ENCODE results near the gene STAT2. TPM values are rescaled to one million over a fixed set of nuclear protein-coding genes. Genes with fewer than 3 reads are reported as not detected.

Gene STAT2
- total and polyA plus RNA-seq, 9 of the 15 experiments (the other 6 are each of a cell fraction or from before 2014, with no cell fraction given): 15.5 to 46.9 (median 40.1) TPM

- TF ChIP-seq ZNF518B (CRISPR knock-in tag; IDR thresholded peaks at IDR 0.05): no peak
- no peak for TF ChIP-seq MECOM (CRISPR knock-in tag; IDR thresholded peaks at IDR 0.05)
- TF ChIP-seq MTA3 (IDR thresholded peaks at IDR 0.05; ENCODE audit: borderline replicate concordance): peak; percentile 28; the same call in 1 of the 2 replicates
- TF ChIP-seq RBM22 (IDR thresholded peaks at IDR 0.05; ENCODE audit: low read depth, low read length, poor library complexity, severe bottlenecking): peak; percentile 77
- TF ChIP-seq POU5F1 (IDR thresholded peaks at IDR 0.05; ENCODE audit: borderline replicate concordance, low read depth, low read length, partially characterized antibody): peak; percentile 7
- no peak for TF ChIP-seq HNRNPH1 (optimal IDR thresholded peaks at IDR 0.05; ENCODE audit: low read depth, low read length)
- TF ChIP-seq ZNF408 (CRISPR knock-in tag; IDR thresholded peaks at IDR 0.05; ENCODE audit: low read depth): no peak
- TF ChIP-seq NCOA4 (IDR thresholded peaks at IDR 0.05; ENCODE audit: partially characterized antibody): no peak
- peak; percentile 97 for TF ChIP-seq CREB3L1 (IDR thresholded peaks at IDR 0.05; ENCODE audit: borderline replicate concordance, low read depth)
- TF ChIP-seq E2F8 (IDR thresholded peaks at IDR 0.05; ENCODE audit: low read depth, partially characterized antibody): no peak
- TF ChIP-seq MEIS2 (IDR thresholded peaks at IDR 0.05; ENCODE audit: partially characterized antibody): peak; percentile 77
- TF ChIP-seq CBFA2T3 (IDR thresholded peaks at IDR 0.05): no peak
- TF ChIP-seq SNAPC5 (CRISPR knock-in tag; IDR thresholded peaks at IDR 0.05): no peak
- no peak for TF ChIP-seq PHB2 (IDR thresholded peaks at IDR 0.05; ENCODE audit: low read depth)
- TF ChIP-seq TRIM28 (IDR thresholded peaks at IDR 0.05): no peak; the same call in 1 of the 2 replicates
- no peak for TF ChIP-seq ZFP1 (CRISPR knock-in tag; IDR thresholded peaks at IDR 0.05)
- TF ChIP-seq ZNF3 (CRISPR knock-in tag; IDR thresholded peaks at IDR 0.05): no peak
- 0 out of 2 replicates have a peak, but pooled peaks have one; percentile 18 for TF ChIP-seq STAG1 (CRISPR knock-in tag; IDR thresholded peaks at IDR 0.05; ENCODE audit: borderline replicate concordance)
- no peak for TF ChIP-seq MXD1 (CRISPR knock-in tag; IDR thresholded peaks at IDR 0.05; ENCODE audit: borderline replicate concordance, poor library complexity, severe bottlenecking)
Observed at GRCh38 chr12:56315622-56316473, 44.1 kb downstream of the STAT2 start, which contains the start of gene CNPY2 (continued).

Measured in K562 (cell line).